CD4-positive, alpha-beta memory T cell (primary cell): Measurements from ENCODE around the gene RGS7. TPM values are rescaled to one million over a fixed set of nuclear protein-coding genes. Genes with fewer than 3 reads are reported as not detected.
"Not testable (repeated sequence)": the region's sequence is repeated elsewhere in the genome, so short reads cannot be mapped to it uniquely, and the experiment has no call there.

Experiments used
- CTCF ChIA-PET: fragments of 350-600 bp; sonication (Branson Sonifier 250); formaldehyde crosslinking; loops from one replicate; lab custom pipeline; 2021; ENCODE audit warnings: inconsistent platforms; ENCODE audit not compliant: partially characterized antibody; lab: Charles Lee
- POLR2A ChIA-PET: fragments of 350-600 bp; sonication (Branson Sonifier 250); formaldehyde crosslinking; loops from one replicate; lab custom pipeline; 2021; ENCODE audit not compliant: partially characterized antibody; lab: Charles Lee
- DNase-seq, 5 donors: peaks; one replicate each; pipeline versions ENCODE4 v3.0.0 to v3.0.0-alpha.2; 2020 to 2022; ENCODE audit warnings: mixed read lengths in 1 of 5
- H3K27ac ChIP-seq: one replicate; pipeline ENCODE4 v1.7.0; 2013; ENCODE audit warnings: low read depth, low read length
- H3K27me3 ChIP-seq: 2 replicates; pipeline ENCODE4 v1.7.0; 2013; ENCODE audit warnings: mild to moderate bottlenecking, low read length, moderate library complexity; ENCODE audit not compliant: insufficient read depth
- H3K36me3 ChIP-seq: 2 replicates; pipeline ENCODE4 v1.7.0; 2013; ENCODE audit warnings: mild to moderate bottlenecking, low read length, moderate library complexity; ENCODE audit not compliant: insufficient read depth
- H3K4me1 ChIP-seq: 2 replicates; pipeline ENCODE4 v1.7.0; 2013; ENCODE audit warnings: mild to moderate bottlenecking, low read length, moderate library complexity; ENCODE audit not compliant: insufficient read depth
- H3K4me3 ChIP-seq, 2 donors: one replicate each; pipeline ENCODE4 v1.7.0; 2013; ENCODE audit warnings: low read length in 2 of 2, mild to moderate bottlenecking in 1 of 2
- H3K9me3 ChIP-seq, 2 donors: one replicate each; pipeline ENCODE4 v1.7.0; 2013; ENCODE audit warnings: low read length in 2 of 2, control low read depth in 1 of 2; ENCODE audit not compliant: control insufficient read depth in 1 of 2
- H3K27ac Mint-ChIP-seq, 7 donors: one replicate each; pipeline ENCODE4 v1.8.0; 2020 to 2021; ENCODE audit warnings: mixed read lengths in 7 of 7, mild to moderate bottlenecking in 6 of 7, inconsistent platforms in 3 of 7, moderate library complexity in 3 of 7
- H3K27me3 Mint-ChIP-seq, 2 donors: one replicate each; pipeline ENCODE4 v1.8.0; 2020 to 2021; ENCODE audit warnings: mixed read lengths in 2 of 2
- H3K36me3 Mint-ChIP-seq, 2 donors: one replicate each; pipeline ENCODE4 v1.8.0; 2020 to 2021; ENCODE audit warnings: mixed read lengths in 2 of 2, inconsistent platforms in 1 of 2, mild to moderate bottlenecking in 1 of 2
- H3K4me1 Mint-ChIP-seq, 4 donors: one replicate each; pipeline ENCODE4 v1.8.0; 2020 to 2021; ENCODE audit warnings: mixed read lengths in 4 of 4, mild to moderate bottlenecking in 1 of 4
- H3K4me3 Mint-ChIP-seq, 8 donors: one replicate each; pipeline ENCODE4 v1.8.0; 2020 to 2021; ENCODE audit warnings: mixed read lengths in 8 of 8, mild to moderate bottlenecking in 7 of 8, moderate library complexity in 6 of 8, inconsistent platforms in 3 of 8
- H3K9me3 Mint-ChIP-seq, 8 donors: one replicate each; pipeline ENCODE4 v1.8.0; 2020 to 2021; ENCODE audit warnings: mixed read lengths in 8 of 8, mild to moderate bottlenecking in 5 of 8, inconsistent platforms in 3 of 8, moderate library complexity in 1 of 8
- intact Hi-C: fragments of 100-400 bp; cut with micrococcal nuclease; formaldehyde crosslinking; loops from one replicate; pipeline ENCODE4 v1.15.1; 2023
- polyA plus RNA-seq, 2 donors: library from polyadenylated mRNA; unstranded; fragments of 300-500 nt; fragmentation: Illumina TruSeq; gene quantifications; one replicate each; pipeline ENCODE4 v1.2.3, GENCODE V29; 2021
- total RNA-seq, 2 experiments: library from RNA; stranded (reverse); gene quantifications; one replicate each; pipeline ENCODE4 v1.2.3, GENCODE V29; 2021

RGS7 gene
- total and polyA plus RNA-seq, 4 experiments from 2014 or later, result not detected

DNA sequence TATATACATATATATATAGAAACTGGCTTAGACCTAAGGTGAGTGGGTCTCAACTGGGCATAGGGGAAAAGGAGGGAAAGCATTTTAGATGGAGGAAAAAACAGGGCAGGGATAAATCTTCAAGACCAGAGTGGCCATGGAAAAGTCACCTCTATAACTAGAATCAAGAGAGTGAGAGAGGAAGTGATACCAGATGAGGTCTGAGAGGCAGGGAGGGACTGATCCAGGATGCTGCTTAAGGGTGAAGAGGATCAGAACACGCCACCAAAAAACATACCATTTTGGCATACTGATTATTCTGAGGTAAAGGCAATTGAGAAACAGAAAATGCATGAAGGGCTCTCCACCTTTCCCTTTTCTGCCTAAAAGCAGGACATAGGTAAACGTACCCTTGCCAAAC is 268.9 kb downstream of the RGS7 start:
- H3K27me3 Mint-ChIP-seq, result not testable (repeated sequence)

DNA sequence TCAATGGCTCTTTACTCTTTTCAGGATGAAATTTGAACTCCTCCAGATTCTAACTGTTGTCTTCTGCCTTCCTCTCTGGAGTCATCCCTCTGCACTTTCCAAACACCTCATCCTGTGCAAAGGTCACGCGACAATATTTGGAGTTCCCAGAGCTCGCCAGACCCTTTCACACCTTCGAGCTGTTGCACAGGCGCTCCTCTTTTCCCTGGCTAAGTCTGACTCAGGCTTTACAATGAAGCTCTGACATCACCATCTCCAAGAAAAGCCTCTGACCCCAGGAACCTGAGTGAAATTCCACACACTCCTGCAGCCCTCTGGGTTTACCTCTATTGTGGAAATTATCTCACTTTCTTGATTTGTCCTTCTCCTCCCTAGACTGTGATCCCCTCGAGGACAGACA is 270.3 kb downstream of the RGS7 start:
- Mint-ChIP-seq H3K9me3 (peaks cover 0 to 14% (median 3%) of the 10 kb centered on the region in 8 donors), H3K36me3 (no peaks in the 10 kb centered on the region), H3K27me3 (no peaks in the 10 kb centered on the region), H3K4me3 (no peak overlapping the region), H3K27ac (no peak overlapping the region), H3K4me1 (no peaks in the 10 kb centered on the region)
- Histone ChIP-seq H3K27ac (no peak overlapping the region), H3K4me3 (no peak overlapping the region), H3K9me3 (no peaks in the 10 kb centered on the region), H3K27me3 (no peaks in the 10 kb centered on the region), H3K36me3 (no peaks in the 10 kb centered on the region), H3K4me1 (no peaks in the 10 kb centered on the region)
- no peak for DNase-seq
- intact Hi-C loops, result no loop called here
- ChIA-PET CTCF (no interaction called here), POLR2A (no interaction called here)

More for the DNA sequence above, 268.9 kb downstream of the RGS7 start:
- H3K4me3 ChIP-seq, H3K4me1 Mint-ChIP-seq, H3K4me3 Mint-ChIP-seq, intact Hi-C loops, H3K4me1 ChIP-seq, POLR2A ChIA-PET, CTCF ChIA-PET, DNase-seq, H3K27ac ChIP-seq, H3K9me3 ChIP-seq, H3K27me3 ChIP-seq, H3K27ac Mint-ChIP-seq, H3K36me3 Mint-ChIP-seq, H3K36me3 ChIP-seq: not testable (repeated sequence)
- H3K9me3 Mint-ChIP-seq, result peaks cover 0 to 14% (median 2%) of the 10 kb centered on the region in 8 donors

DNA sequence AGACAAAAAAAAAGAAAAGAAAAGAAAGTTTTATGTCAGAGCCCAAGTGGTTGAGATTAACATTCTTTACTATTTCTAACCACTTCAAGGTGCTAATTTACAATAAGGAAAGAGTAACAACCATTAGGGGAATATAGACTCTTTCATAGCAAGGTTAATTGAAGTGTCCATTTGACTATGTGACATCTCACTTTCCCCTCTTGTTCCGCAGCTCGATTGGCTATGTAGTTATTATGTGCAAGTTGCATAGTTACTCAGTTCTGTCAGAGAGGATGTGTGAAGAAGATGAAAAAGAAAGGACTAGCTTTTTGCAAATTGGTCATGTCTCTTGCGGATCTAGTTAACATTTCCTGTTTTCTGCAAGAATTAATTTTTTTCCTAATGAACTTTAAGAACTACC is 273.7 kb downstream of the RGS7 start:
- Mint-ChIP-seq H3K27me3 (no peaks in the 10 kb centered on the region), H3K4me1 (no peaks in the 10 kb centered on the region), H3K9me3 (peaks cover 0 to 11% (median 3%) of the 10 kb centered on the region in 8 donors), H3K36me3 (no peaks in the 10 kb centered on the region), H3K4me3 (no peak overlapping the region), H3K27ac (no peak overlapping the region)
- intact Hi-C loops, result no loop called here
- Histone ChIP-seq H3K4me1 (no peaks in the 10 kb centered on the region), H3K27ac (no peak overlapping the region), H3K27me3 (no peaks in the 10 kb centered on the region), H3K36me3 (no peaks in the 10 kb centered on the region), H3K9me3 (no peaks in the 10 kb centered on the region), H3K4me3 (no peak overlapping the region)
- no peak for DNase-seq
- ChIA-PET POLR2A (no interaction called here), CTCF (no interaction called here)

GRCh38 chr1:241081473-241081872 is 275.5 kb downstream of the RGS7 start:
- Histone ChIP-seq H3K4me1 (no peaks in the 10 kb centered on the region), H3K4me3 (no peak overlapping the region), H3K9me3 (no peaks in the 10 kb centered on the region), H3K36me3 (no peaks in the 10 kb centered on the region), H3K27me3 (no peaks in the 10 kb centered on the region), H3K27ac (no peak overlapping the region)
- ChIA-PET CTCF (no interaction called here), POLR2A (no interaction called here)
- Mint-ChIP-seq H3K27me3 (no peaks in the 10 kb centered on the region), H3K4me1 (no peaks in the 10 kb centered on the region), H3K9me3 (peaks cover 0 to 5% (median 2%) of the 10 kb centered on the region in 8 donors), H3K4me3 (no peak overlapping the region), H3K27ac (no peak overlapping the region), H3K36me3 (no peaks in the 10 kb centered on the region)
- no peak for DNase-seq
- intact Hi-C loops, result no loop called here

DNA sequence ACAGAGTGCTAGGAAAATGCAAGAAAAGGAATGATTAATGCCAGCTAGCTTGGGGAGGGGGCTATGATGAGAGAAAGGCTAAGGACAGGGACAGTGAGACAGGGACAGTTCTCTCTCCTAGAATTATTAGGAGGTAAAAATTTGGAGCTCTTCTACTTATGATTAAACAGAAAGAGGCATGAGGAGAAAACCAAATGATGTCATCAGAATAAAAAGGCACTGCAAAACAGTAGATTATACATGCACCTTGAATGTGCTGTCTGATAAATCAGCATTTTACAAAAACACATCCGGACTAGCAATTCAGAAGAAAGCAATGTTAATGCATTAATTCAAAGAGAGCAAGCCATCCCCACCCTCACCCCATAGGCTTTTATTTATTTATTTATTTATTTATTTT is 277.5 kb downstream of the RGS7 start:
- intact Hi-C loops, result no loop called here
- no peak overlapping the region for H3K27ac Mint-ChIP-seq
- no peak overlapping the region for H3K4me3 ChIP-seq
- H3K4me3 Mint-ChIP-seq, result no peak overlapping the region
- no peaks in the 10 kb centered on the region for H3K4me1 ChIP-seq
- H3K4me1 Mint-ChIP-seq, result no peaks in the 10 kb centered on the region
- no peak for DNase-seq
- H3K9me3 ChIP-seq, result no peaks in the 10 kb centered on the region
- no peaks in the 10 kb centered on the region for H3K27me3 Mint-ChIP-seq
- no peaks in the 10 kb centered on the region for H3K36me3 Mint-ChIP-seq
- H3K9me3 Mint-ChIP-seq, result peaks cover 0 to 3% (median 0%) of the 10 kb centered on the region in 8 donors
- no peak overlapping the region for H3K27ac ChIP-seq
- H3K36me3 ChIP-seq, result no peaks in the 10 kb centered on the region
- ChIA-PET CTCF (no interaction called here), POLR2A (interaction anchor here (1.0 kb wide), 1 partner anchor 12 kb away, joined by 3 read pairs; no protein-coding TSS in a partner anchor)
- no peaks in the 10 kb centered on the region for H3K27me3 ChIP-seq

GRCh38 chr1:241079047-241079446 is 278.0 kb downstream of the RGS7 start:
- no peaks in the 10 kb centered on the region for H3K27me3 Mint-ChIP-seq
- ChIA-PET CTCF (no interaction called here), POLR2A (interaction anchor here (1.0 kb wide), 1 partner anchor 12 kb away, joined by 3 read pairs; no protein-coding TSS in a partner anchor)
- Histone ChIP-seq H3K4me3 (no peak overlapping the region), H3K4me1 (no peaks in the 10 kb centered on the region), H3K9me3 (no peaks in the 10 kb centered on the region), H3K27ac (no peak overlapping the region), H3K36me3 (no peaks in the 10 kb centered on the region), H3K27me3 (no peaks in the 10 kb centered on the region)
- H3K4me3 Mint-ChIP-seq, result no peak overlapping the region
- H3K36me3 Mint-ChIP-seq, result no peaks in the 10 kb centered on the region
- no peak for DNase-seq
- intact Hi-C loops, result no loop called here
- peaks cover 0 to 3% (median 0%) of the 10 kb centered on the region in 8 donors for H3K9me3 Mint-ChIP-seq
- H3K4me1 Mint-ChIP-seq, result no peaks in the 10 kb centered on the region
- H3K27ac Mint-ChIP-seq, result no peak overlapping the region

- no peaks in the 10 kb centered on the region for H3K27me3 ChIP-seq
- no peak for DNase-seq
- Mint-ChIP-seq H3K4me1 (no peaks in the 10 kb centered on the region), H3K9me3 (peaks cover 0 to 3% (median 0%) of the 10 kb centered on the region in 8 donors), H3K27ac (no peak overlapping the region), H3K4me3 (no peak overlapping the region), H3K27me3 (no peaks in the 10 kb centered on the region), H3K36me3 (no peaks in the 10 kb centered on the region)
- no peak overlapping the region for H3K27ac ChIP-seq
- H3K4me3 ChIP-seq, result no peak overlapping the region
- H3K36me3 ChIP-seq, result no peaks in the 10 kb centered on the region
- H3K4me1 ChIP-seq, result no peaks in the 10 kb centered on the region
- no peaks in the 10 kb centered on the region for H3K9me3 ChIP-seq
- ChIA-PET POLR2A (no interaction called here), CTCF (no interaction called here)
- intact Hi-C loops, result no loop called here
These were observed 279.4 kb downstream of the RGS7 start for GRCh38 chr1:241077386-241078147.
